GM12878 (cell line): ENCODE data around the gene PRKCB. TPM values are rescaled to one million over a fixed set of nuclear protein-coding genes. Genes with fewer than 3 reads are reported as not detected.

Source experiments
- ATAC-seq: fragments of 200-7000 bp; cut with Tn5 transposase; 3 replicates; pipeline ENCODE4 v1.9.1; 2020; ENCODE audit warnings: mild to moderate bottlenecking, moderate library complexity
- BruUV-seq: library from RNA; stranded (reverse); fragments of 400-500 nt; replicated peaks from 2 replicates; lab custom pipeline; 2021; lab: Mats Ljungman, UMichigan
- CTCF ChIA-PET: fragments of 300-600 bp; sonication (Branson Sonifier 250); formaldehyde crosslinking; extraction: SDS; loops from one replicate; lab custom pipeline; 2021; ENCODE audit warnings: inconsistent platforms; lab: Yijun Ruan, JAX
- POLR2A ChIA-PET: fragments of 350-600 bp; formaldehyde crosslinking; extraction: SDS; loops from one replicate; lab custom pipeline; 2021; ENCODE audit warnings: inconsistent platforms; lab: Charles Lee
- RAD21 ChIA-PET: fragments of 300-600 bp; sonication (Branson Sonifier 250); formaldehyde crosslinking; loops from one replicate; lab custom pipeline; 2023; ENCODE audit warnings: antibody characterized with exemption; ENCODE audit not compliant: unreplicated experiment; lab: Charles Lee
- SMC1A ChIA-PET: fragments of 300-600 bp; sonication (Branson Sonifier 250); formaldehyde crosslinking; loops from one replicate; lab custom pipeline; 2023; ENCODE audit not compliant: unreplicated experiment, uncharacterized antibody; lab: Charles Lee
- DNase-seq: peaks from one replicate; pipeline ENCODE4 v3.0.0-alpha.2; 2011; ENCODE audit warnings: low read depth, low spot score
- FAIRE-seq: peaks from 3 replicates; lab custom pipeline; 2011; peaks lifted over from hg19 to GRCh38; lab: Jason Lieb, UNC
- H2AFZ ChIP-seq: 2 replicates; pipeline ENCODE4 v1.6.0; 2011; ENCODE audit warnings: low read depth, low read length, control low read depth; ENCODE audit not compliant: control insufficient read depth
- H3K27ac ChIP-seq: 2 replicates; pipeline ENCODE4 v1.5.1; 2011; ENCODE audit warnings: control low read depth; ENCODE audit not compliant: control insufficient read depth, insufficient read depth
- H3K27me3 ChIP-seq, 2 experiments: replicated peaks in 1 of 2; 2 replicates each; pipeline versions ENCODE4 v1.6.0 to v1.6.1; 2011; ENCODE audit warnings: low read length in 1 of 2; ENCODE audit not compliant: control insufficient read depth in 2 of 2, insufficient read depth in 2 of 2
- H3K36me3 ChIP-seq, 2 experiments: 2 replicates each; pipeline ENCODE4 v1.5.1; 2011; ENCODE audit warnings: low read length in 1 of 2; ENCODE audit not compliant: control insufficient read depth in 2 of 2, insufficient read depth in 2 of 2
- H3K4me1 ChIP-seq: 2 replicates; pipeline ENCODE4 v1.6.1; 2011; ENCODE audit warnings: mild to moderate bottlenecking, low read length, moderate library complexity, mixed read lengths; ENCODE audit not compliant: control insufficient read depth, insufficient read depth
- H3K4me2 ChIP-seq: 2 replicates; pipeline ENCODE4 v1.6.0; 2011; ENCODE audit warnings: control low read depth; ENCODE audit not compliant: control insufficient read depth, insufficient read depth
- H3K4me3 ChIP-seq: fragments of 200-600 bp; sonication (generic); 2 replicates; pipeline ENCODE4 v1.5.1; 2016
- H3K79me2 ChIP-seq: 2 replicates; pipeline ENCODE4 v1.6.0; 2011; ENCODE audit warnings: low read length; ENCODE audit not compliant: control insufficient read depth, insufficient read depth
- H3K9ac ChIP-seq: 2 replicates; pipeline ENCODE4 v1.8.0; 2011; ENCODE audit warnings: low read length, control low read depth, mixed read lengths; ENCODE audit not compliant: control insufficient read depth, insufficient read depth
- H3K9me3 ChIP-seq: replicated peaks from 3 replicates; pipeline ENCODE4 v1.5.1; 2011; ENCODE audit warnings: mild to moderate bottlenecking, low read length; ENCODE audit not compliant: control insufficient read depth, insufficient read depth
- H4K20me1 ChIP-seq: 2 replicates; pipeline ENCODE4 v1.6.0; 2011; ENCODE audit not compliant: control insufficient read depth, insufficient read depth
- ETV6 ChIP-seq, 2 experiments: fragments of 450-650 bp in 1 of 2; IDR thresholded peaks in 1 of 2; conservative IDR thresholded peaks in 1 of 2; 2 replicates each; pipeline ENCODE4 v1.6.1; 2014; ENCODE audit warnings: antibody characterized with exemption in 1 of 2, borderline replicate concordance in 1 of 2, low read depth in 1 of 2, mild to moderate bottlenecking in 1 of 2, moderate library complexity in 1 of 2
- EZH2 ChIP-seq: IDR thresholded peaks from 2 replicates; pipeline ENCODE4 v1.6.1; 2012; ENCODE audit warnings: low read depth, mild to moderate bottlenecking, control low read depth, inconsistent platforms, low read length, borderline replicate concordance; ENCODE audit not compliant: control insufficient read depth
- FOXM1 ChIP-seq: IDR thresholded peaks from 2 replicates; pipeline ENCODE4 v1.6.1; 2012; ENCODE audit warnings: low read depth, mild to moderate bottlenecking, inconsistent platforms, low read length, moderate library complexity
- JUND ChIP-seq: IDR thresholded peaks from 2 replicates; pipeline ENCODE4 v1.6.1; 2012; ENCODE audit warnings: low read depth, mild to moderate bottlenecking, low read length, improper control_type of control experiment, moderate library complexity
- SPI1 ChIP-seq: IDR thresholded peaks from 2 replicates; pipeline ENCODE4 v1.6.1; 2011; ENCODE audit warnings: low read depth, mild to moderate bottlenecking, low read length, moderate library complexity, borderline replicate concordance; ENCODE audit not compliant: insufficient read depth
- ZNF622 ChIP-seq: fragments of 450-650 bp; IDR thresholded peaks from 2 replicates; pipeline ENCODE4 v1.6.1; 2017; ENCODE audit warnings: mild to moderate bottlenecking, inconsistent platforms
- ZSCAN29 ChIP-seq: fragments of 450-650 bp; IDR thresholded peaks from 2 replicates; pipeline ENCODE4 v1.6.1; 2017; ENCODE audit warnings: mild to moderate bottlenecking, moderate library complexity
- WGBS: methylation state at CpG from one replicate; pipeline ENCODE4 v1.1.6; 2016; ENCODE audit warnings: low lambda C conversion rate; ENCODE audit not compliant: insufficient replicate concordance, insufficient coverage; ENCODE audit errors: missing lambda C conversion rate; 5-methylcytosine and 5-hydroxymethylcytosine counted together
- in situ Hi-C: fragments of 300-500 bp; cut with MboI; formaldehyde crosslinking; loops from 9 replicates; pipeline ENCODE4 v1.14.3; 2018; ENCODE audit warnings: mixed read lengths
- intact Hi-C: fragments of 100-400 bp; cut with micrococcal nuclease; formaldehyde crosslinking; loops from one replicate; pipeline ENCODE4 v1.14.2; 2022; ENCODE audit not compliant: unreplicated experiment
- polyA plus RNA-seq, 11 experiments: library from polyadenylated mRNA; depleted of rRNA in 4 of 11; unstranded in 6 of 11; stranded (reverse) in 5 of 11; fragments of >200 nt; fragmentation: Nextera tagmentation in 4 of 11; fragmentation: Illumina TruSeq in 1 of 11; extraction: Ambion mirVana in 4 of 11; extraction: Trizol in 1 of 11; gene quantifications; 1 replicate in 1 of 11; 2 replicates in 10 of 11; pipeline versions ENCODE4 v1.2.1 to v1.2.3, GENCODE V29; 2011 to 2016; ENCODE audit warnings: inconsistent platforms in 2 of 11, missing spikeins in 2 of 11, low read depth in 1 of 11
- total RNA-seq, 4 experiments: library from RNA; depleted of rRNA in 3 of 4; stranded (reverse); fragments of >200 nt in 3 of 4; fragmentation: Illumina TruSeq in 1 of 4; extraction: Trizol in 1 of 4; gene quantifications; 2 replicates each; pipeline versions ENCODE4 v1.2.1 to v1.2.3, GENCODE V29; 2013 to 2021
- TF ChIP-seq, protein P1 (sequence below): fragments of 150-350 bp; IDR thresholded peaks from 2 replicates; pipeline ENCODE4 v1.6.1; 2014; ENCODE audit warnings: mild to moderate bottlenecking, low read depth, low read length

Gene PRKCB
- total and polyA plus RNA-seq, 10 of the 15 experiments (the other 5 are each of a cell fraction or from before 2014, with no cell fraction given): 21.4 to 158 (median 97.3) TPM

DNA sequence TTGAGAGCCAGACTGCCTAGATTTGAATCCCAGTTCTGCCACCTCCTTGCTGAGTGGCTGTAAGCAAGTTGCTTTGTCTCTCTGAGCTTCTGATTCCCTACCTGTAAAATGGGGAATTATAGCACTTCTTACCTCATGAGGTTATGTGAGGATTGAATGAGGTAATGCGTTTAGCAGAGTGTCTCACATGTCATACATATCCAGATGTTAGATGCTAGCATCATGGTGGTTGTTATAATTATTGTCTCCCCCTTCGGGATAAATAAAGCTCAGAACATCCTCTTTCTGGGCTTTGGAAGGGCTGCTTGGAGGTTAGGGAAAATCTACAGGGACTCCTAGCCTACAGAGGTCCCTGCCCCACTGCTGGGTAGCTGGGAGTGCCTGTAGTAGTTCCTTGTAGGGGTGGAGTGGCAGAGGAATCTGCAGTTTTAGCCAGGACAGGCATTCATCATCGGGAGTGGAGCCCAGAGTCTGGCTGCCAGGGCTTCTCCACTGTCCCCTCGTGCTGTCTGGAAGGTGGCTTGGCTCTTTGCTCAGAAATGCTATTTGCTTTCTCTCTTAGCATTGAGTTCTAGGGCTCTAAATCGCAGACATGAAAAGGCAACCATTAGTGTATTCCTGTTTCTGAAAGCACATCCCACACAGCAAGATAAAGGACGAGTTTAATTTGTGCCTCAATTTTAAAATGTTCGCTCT lies 282.5 kb downstream of the PRKCB start:
- Histone ChIP-seq H3K36me3 (peaks cover 10 to 15% of the 10 kb centered on the region in 2 experiments; a peak in 3 of 4 replicates), H3K27ac (no peak overlapping the region)
- 86% methylated on average over 7 of the region's 7 CpGs for WGBS
- BruUV-seq: no TSS peak
- ChIA-PET SMC1A (interaction anchor here (0.7 kb wide), 1 partner anchor 15 kb away, joined by 3 read pairs; no protein-coding TSS in a partner anchor), RAD21 (no interaction called here)
- ATAC-seq (no peak), DNase-seq (no peak)
- TF ChIP-seq SPI1: no peak
- no peak for TF ChIP-seq EZH2
- no peak for TF ChIP-seq ETV6 (conservative IDR thresholded peaks at IDR 0.05 in 1 of 2, IDR thresholded peaks at IDR 0.05 in 1 of 2; ENCODE audit: borderline replicate concordance in 1 of 2, low read depth in 1 of 2)
- no peak for TF ChIP-seq JUND
- no peak for TF ChIP-seq ZSCAN29
- no peak for TF ChIP-seq FOXM1
- TF ChIP-seq, protein P1, sequence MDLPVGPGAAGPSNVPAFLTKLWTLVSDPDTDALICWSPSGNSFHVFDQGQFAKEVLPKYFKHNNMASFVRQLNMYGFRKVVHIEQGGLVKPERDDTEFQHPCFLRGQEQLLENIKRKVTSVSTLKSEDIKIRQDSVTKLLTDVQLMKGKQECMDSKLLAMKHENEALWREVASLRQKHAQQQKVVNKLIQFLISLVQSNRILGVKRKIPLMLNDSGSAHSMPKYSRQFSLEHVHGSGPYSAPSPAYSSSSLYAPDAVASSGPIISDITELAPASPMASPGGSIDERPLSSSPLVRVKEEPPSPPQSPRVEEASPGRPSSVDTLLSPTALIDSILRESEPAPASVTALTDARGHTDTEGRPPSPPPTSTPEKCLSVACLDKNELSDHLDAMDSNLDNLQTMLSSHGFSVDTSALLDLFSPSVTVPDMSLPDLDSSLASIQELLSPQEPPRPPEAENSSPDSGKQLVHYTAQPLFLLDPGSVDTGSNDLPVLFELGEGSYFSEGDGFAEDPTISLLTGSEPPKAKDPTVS: no peak
- TF ChIP-seq ZNF622: no peak
- TF ChIP-seq, all 136 proteins: peak for 0
- Histone ChIP-seq H3K4me1 (no peaks in the 10 kb centered on the region), H3K4me3 (no peak overlapping the region), H3K4me2 (no peak overlapping the region), H3K79me2 (no peaks in the 10 kb centered on the region), H3K9me3 (no peaks in the 10 kb centered on the region), H4K20me1 (no peaks in the 10 kb centered on the region), H3K9ac (no peak overlapping the region), H3K27me3 (no peaks in the 10 kb centered on the region), H2AFZ (no peak overlapping the region)
- in situ Hi-C loops: no loop called here
- no peak for FAIRE-seq
- intact Hi-C loops: no loop called here
- ChIA-PET POLR2A (no interaction called here), CTCF (interaction anchor here (1.1 kb wide), 1 partner anchor 47 kb away, joined by 3 read pairs; no protein-coding TSS in a partner anchor)
